HepG2 (cell line): Measurements from ENCODE around the gene JTB. TPM values are rescaled to one million over a fixed set of nuclear protein-coding genes. Genes with fewer than 3 reads are reported as not detected.
A peak's percentile ranks its signal among the peaks of the same experiment; 100 is the strongest.

Source experiments
- BHLHE40 ChIP-seq: IDR thresholded peaks from 2 replicates; pipeline ENCODE4 v1.6.1; 2011; ENCODE audit warnings: low read length, improper control_type of control experiment
- BRCA1 ChIP-seq: sonication (generic); formaldehyde crosslinking; IDR thresholded peaks from 2 replicates; pipeline ENCODE4 v1.4.0; 2020; ENCODE audit warnings: missing genetic modification reagents
- FOXO1 ChIP-seq: sonication (generic); formaldehyde crosslinking; IDR thresholded peaks from 2 replicates; pipeline ENCODE4 v1.4.0; 2020; ENCODE audit warnings: missing genetic modification reagents
- FOXO4 ChIP-seq: sonication (generic); formaldehyde crosslinking; conservative IDR thresholded peaks from 2 replicates; pipeline ENCODE4 v1.8.1; 2023; ENCODE audit warnings: missing genetic modification reagents
- IRF1 ChIP-seq: sonication (generic); formaldehyde crosslinking; IDR thresholded peaks from 2 replicates; pipeline ENCODE4 v1.4.0; 2020; ENCODE audit warnings: low read depth, mild to moderate bottlenecking, missing genetic modification reagents
- KAT2B ChIP-seq: fragments of 150-350 bp; IDR thresholded peaks from 2 replicates; pipeline ENCODE4 v1.6.1; 2014; ENCODE audit warnings: low read depth, low read length, borderline replicate concordance
- SSRP1 ChIP-seq: IDR thresholded peaks from 2 replicates; pipeline ENCODE4 v1.6.1; 2016; ENCODE audit warnings: control low read depth
- TBX3 ChIP-seq: fragments of 450-650 bp; IDR thresholded peaks from 2 replicates; pipeline ENCODE4 v1.6.1; 2017; ENCODE audit warnings: antibody characterized with exemption, mild to moderate bottlenecking, inconsistent platforms, borderline replicate concordance
- TGIF2 ChIP-seq: IDR thresholded peaks from 2 replicates; pipeline ENCODE4 v1.6.1; 2016; ENCODE audit warnings: control low read depth, missing compliant biosample characterization
- ZMYM2 ChIP-seq: sonication (generic); formaldehyde crosslinking; IDR thresholded peaks from 2 replicates; pipeline ENCODE4 v1.8.0; 2022; ENCODE audit warnings: mild to moderate bottlenecking, missing genetic modification reagents
- ZNF567 ChIP-seq: sonication (generic); formaldehyde crosslinking; IDR thresholded peaks from 2 replicates; pipeline ENCODE4 v1.8.1; 2023; ENCODE audit warnings: mild to moderate bottlenecking, missing genetic modification reagents, borderline replicate concordance
- ZNF572 ChIP-seq: sonication (generic); formaldehyde crosslinking; IDR thresholded peaks from 2 replicates; pipeline ENCODE4 v1.5.1; 2020; ENCODE audit warnings: mild to moderate bottlenecking, missing genetic modification reagents
- ZNF639 ChIP-seq: conservative IDR thresholded peaks from 2 replicates; pipeline ENCODE4 v1.6.1; 2018; ENCODE audit warnings: missing genetic modification reagents
- polyA plus RNA-seq, 8 experiments: library from polyadenylated mRNA; depleted of rRNA in 3 of 8; stranded (reverse) in 7 of 8; unstranded in 1 of 8; fragments of >200 nt; fragmentation: Illumina TruSeq in 4 of 8; extraction: Trizol in 4 of 8; gene quantifications; 2 replicates each; pipeline versions ENCODE4 v1.2.1 to v1.2.3, GENCODE V29; 2011 to 2016; ENCODE audit warnings: low read depth in 4 of 8, missing spikeins in 1 of 8, mixed read lengths in 1 of 8; ENCODE audit not compliant: insufficient read depth in 1 of 8
- total RNA-seq, 5 experiments: library from RNA; depleted of rRNA; stranded (reverse); fragments of >200 nt; fragmentation: Illumina TruSeq; extraction: Trizol; gene quantifications; 2 replicates each; pipeline ENCODE4 v1.2.3, GENCODE V29; 2016; ENCODE audit warnings: low read depth in 1 of 5
- TF ChIP-seq, protein P1 (sequence below): sonication (generic); formaldehyde crosslinking; IDR thresholded peaks from 2 replicates; pipeline ENCODE4 v1.8.0; 2022; ENCODE audit warnings: missing genetic modification reagents, mild to moderate bottlenecking, moderate library complexity, borderline replicate concordance
- TF ChIP-seq, protein P2 (sequence below): IDR thresholded peaks from 2 replicates; pipeline ENCODE4 v1.6.1; 2012; ENCODE audit warnings: low read length, improper control_type of control experiment
- TF ChIP-seq, protein P3 (sequence below): sonication (generic); formaldehyde crosslinking; IDR thresholded peaks from 2 replicates; pipeline ENCODE4 v1.4.0; 2020; ENCODE audit warnings: missing genetic modification reagents
- TF ChIP-seq, protein P4 (sequence below): sonication (generic); formaldehyde crosslinking; IDR thresholded peaks from 2 replicates; pipeline ENCODE4 v1.4.0; 2020; ENCODE audit warnings: mild to moderate bottlenecking, missing genetic modification reagents

JTB gene
- total and polyA plus RNA-seq, 2 of the 13 experiments (the other 11 are each of a cell fraction or from before 2014, with no cell fraction given), result 96.7 to 99.2 TPM

DNA sequence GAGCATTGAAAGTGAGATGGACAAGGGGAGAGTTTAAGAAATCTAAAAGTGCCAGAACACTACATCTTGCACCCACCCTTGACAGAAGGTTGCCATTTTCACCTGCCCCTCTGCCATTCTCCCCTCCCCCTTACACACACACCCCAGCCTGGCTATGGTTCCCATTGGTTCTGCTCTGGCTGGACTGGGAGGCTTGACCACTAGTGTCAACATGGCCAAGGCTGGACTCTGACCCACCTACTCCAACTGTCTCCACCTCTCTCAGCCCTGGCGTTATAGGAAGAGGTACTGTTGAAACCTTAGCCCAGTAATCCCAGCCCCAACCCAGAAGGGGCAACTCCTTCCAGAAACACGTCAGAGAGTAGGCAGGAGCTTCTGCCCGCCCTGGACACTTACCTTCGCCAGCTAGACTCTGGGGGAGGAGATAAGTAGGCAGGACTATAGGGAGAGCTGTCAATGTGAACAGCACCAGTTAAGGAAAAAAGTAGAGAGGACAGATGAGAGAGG is 23.6 kb downstream of the JTB start (continued):
- TF ChIP-seq FOXO1 (peak; percentile 64), IRF1 (CRISPR knock-in tag) (no peak), ZNF572 (CRISPR knock-in tag) (no peak), BRCA1 (CRISPR knock-in tag) (no peak), KAT2B (no peak), TGIF2 (0 out of 2 replicates have a peak, but pooled peaks have one; percentile 28), FOXO4 (CRISPR knock-in tag) (no peak), TBX3 (no peak), ZNF639 (no peak), BHLHE40 (no peak), SSRP1 (CRISPR knock-in tag) (0 out of 2 replicates have a peak, but pooled peaks have one; percentile 53), ZNF567 (peak; percentile 82; the same call in 1 of the 2 replicates), ZMYM2 (CRISPR knock-in tag) (no peak)
- TF ChIP-seq, protein P1, sequence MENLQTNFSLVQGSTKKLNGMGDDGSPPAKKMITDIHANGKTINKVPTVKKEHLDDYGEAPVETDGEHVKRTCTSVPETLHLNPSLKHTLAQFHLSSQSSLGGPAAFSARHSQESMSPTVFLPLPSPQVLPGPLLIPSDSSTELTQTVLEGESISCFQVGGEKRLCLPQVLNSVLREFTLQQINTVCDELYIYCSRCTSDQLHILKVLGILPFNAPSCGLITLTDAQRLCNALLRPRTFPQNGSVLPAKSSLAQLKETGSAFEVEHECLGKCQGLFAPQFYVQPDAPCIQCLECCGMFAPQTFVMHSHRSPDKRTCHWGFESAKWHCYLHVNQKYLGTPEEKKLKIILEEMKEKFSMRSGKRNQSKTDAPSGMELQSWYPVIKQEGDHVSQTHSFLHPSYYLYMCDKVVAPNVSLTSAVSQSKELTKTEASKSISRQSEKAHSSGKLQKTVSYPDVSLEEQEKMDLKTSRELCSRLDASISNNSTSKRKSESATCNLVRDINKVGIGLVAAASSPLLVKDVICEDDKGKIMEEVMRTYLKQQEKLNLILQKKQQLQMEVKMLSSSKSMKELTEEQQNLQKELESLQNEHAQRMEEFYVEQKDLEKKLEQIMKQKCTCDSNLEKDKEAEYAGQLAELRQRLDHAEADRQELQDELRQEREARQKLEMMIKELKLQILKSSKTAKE, result 0 out of 2 replicates have a peak, but pooled peaks have one; percentile 23
- TF ChIP-seq, protein P2, sequence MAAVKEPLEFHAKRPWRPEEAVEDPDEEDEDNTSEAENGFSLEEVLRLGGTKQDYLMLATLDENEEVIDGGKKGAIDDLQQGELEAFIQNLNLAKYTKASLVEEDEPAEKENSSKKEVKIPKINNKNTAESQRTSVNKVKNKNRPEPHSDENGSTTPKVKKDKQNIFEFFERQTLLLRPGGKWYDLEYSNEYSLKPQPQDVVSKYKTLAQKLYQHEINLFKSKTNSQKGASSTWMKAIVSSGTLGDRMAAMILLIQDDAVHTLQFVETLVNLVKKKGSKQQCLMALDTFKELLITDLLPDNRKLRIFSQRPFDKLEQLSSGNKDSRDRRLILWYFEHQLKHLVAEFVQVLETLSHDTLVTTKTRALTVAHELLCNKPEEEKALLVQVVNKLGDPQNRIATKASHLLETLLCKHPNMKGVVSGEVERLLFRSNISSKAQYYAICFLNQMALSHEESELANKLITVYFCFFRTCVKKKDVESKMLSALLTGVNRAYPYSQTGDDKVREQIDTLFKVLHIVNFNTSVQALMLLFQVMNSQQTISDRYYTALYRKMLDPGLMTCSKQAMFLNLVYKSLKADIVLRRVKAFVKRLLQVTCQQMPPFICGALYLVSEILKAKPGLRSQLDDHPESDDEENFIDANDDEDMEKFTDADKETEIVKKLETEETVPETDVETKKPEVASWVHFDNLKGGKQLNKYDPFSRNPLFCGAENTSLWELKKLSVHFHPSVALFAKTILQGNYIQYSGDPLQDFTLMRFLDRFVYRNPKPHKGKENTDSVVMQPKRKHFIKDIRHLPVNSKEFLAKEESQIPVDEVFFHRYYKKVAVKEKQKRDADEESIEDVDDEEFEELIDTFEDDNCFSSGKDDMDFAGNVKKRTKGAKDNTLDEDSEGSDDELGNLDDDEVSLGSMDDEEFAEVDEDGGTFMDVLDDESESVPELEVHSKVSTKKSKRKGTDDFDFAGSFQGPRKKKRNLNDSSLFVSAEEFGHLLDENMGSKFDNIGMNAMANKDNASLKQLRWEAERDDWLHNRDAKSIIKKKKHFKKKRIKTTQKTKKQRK, result no peak
- TF ChIP-seq, protein P3, sequence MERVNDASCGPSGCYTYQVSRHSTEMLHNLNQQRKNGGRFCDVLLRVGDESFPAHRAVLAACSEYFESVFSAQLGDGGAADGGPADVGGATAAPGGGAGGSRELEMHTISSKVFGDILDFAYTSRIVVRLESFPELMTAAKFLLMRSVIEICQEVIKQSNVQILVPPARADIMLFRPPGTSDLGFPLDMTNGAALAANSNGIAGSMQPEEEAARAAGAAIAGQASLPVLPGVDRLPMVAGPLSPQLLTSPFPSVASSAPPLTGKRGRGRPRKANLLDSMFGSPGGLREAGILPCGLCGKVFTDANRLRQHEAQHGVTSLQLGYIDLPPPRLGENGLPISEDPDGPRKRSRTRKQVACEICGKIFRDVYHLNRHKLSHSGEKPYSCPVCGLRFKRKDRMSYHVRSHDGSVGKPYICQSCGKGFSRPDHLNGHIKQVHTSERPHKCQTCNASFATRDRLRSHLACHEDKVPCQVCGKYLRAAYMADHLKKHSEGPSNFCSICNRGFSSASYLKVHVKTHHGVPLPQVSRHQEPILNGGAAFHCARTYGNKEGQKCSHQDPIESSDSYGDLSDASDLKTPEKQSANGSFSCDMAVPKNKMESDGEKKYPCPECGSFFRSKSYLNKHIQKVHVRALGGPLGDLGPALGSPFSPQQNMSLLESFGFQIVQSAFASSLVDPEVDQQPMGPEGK, result peak; percentile 37
- TF ChIP-seq, protein P4, sequence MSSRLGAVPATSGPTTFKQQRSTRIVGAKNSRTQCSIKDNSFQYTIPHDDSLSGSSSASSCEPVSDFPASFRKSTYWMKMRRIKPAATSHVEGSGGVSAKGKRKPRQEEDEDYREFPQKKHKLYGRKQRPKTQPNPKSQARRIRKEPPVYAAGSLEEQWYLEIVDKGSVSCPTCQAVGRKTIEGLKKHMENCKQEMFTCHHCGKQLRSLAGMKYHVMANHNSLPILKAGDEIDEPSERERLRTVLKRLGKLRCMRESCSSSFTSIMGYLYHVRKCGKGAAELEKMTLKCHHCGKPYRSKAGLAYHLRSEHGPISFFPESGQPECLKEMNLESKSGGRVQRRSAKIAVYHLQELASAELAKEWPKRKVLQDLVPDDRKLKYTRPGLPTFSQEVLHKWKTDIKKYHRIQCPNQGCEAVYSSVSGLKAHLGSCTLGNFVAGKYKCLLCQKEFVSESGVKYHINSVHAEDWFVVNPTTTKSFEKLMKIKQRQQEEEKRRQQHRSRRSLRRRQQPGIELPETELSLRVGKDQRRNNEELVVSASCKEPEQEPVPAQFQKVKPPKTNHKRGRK, result no peak
